Smooth muscle cell (in vitro differentiated cells): ENCODE data around the gene STK36. TPM values are rescaled to one million over a fixed set of nuclear protein-coding genes. Genes with fewer than 3 reads are reported as not detected.

Source experiments
- DNase-seq: peaks from one replicate; lab custom pipeline; 2025; ENCODE audit not compliant: unreplicated experiment; lab: John Stamatoyannopoulos, UW
- H2AFZ ChIP-seq: fragments of 200-600 bp; sonication (generic); 2 replicates; pipeline ENCODE4 v1.6.0; 2016; ENCODE audit warnings: antibody characterized with exemption, low read depth, mild to moderate bottlenecking
- H3F3A ChIP-seq: fragments of 200-600 bp; sonication (generic); 2 replicates; pipeline ENCODE4 v1.6.0; 2017; ENCODE audit warnings: antibody characterized with exemption, low read depth
- H3K27ac ChIP-seq: fragments of 200-600 bp; sonication (generic); 2 replicates; pipeline ENCODE4 v1.5.1; 2016; ENCODE audit warnings: low read depth, mild to moderate bottlenecking
- H3K27me3 ChIP-seq: fragments of 200-600 bp; sonication (generic); 2 replicates; pipeline ENCODE4 v1.6.1; 2016; ENCODE audit warnings: low read depth, mild to moderate bottlenecking
- H3K36me3 ChIP-seq: fragments of 200-600 bp; sonication (generic); 2 replicates; pipeline ENCODE4 v1.5.1; 2016; ENCODE audit warnings: low read depth
- H3K4me1 ChIP-seq: fragments of 200-600 bp; sonication (generic); 2 replicates; pipeline ENCODE4 v1.5.1; 2016; ENCODE audit warnings: low read depth
- H3K4me2 ChIP-seq: fragments of 200-600 bp; sonication (generic); 2 replicates; pipeline ENCODE4 v1.6.0; 2016; ENCODE audit warnings: mild to moderate bottlenecking
- H3K4me3 ChIP-seq: fragments of 200-600 bp; sonication (generic); 2 replicates; pipeline ENCODE4 v1.5.1; 2016; ENCODE audit warnings: mild to moderate bottlenecking
- H3K79me2 ChIP-seq: fragments of 200-600 bp; sonication (generic); 2 replicates; pipeline ENCODE4 v1.6.0; 2016; ENCODE audit warnings: low read depth, mild to moderate bottlenecking
- H3K9ac ChIP-seq: fragments of 200-600 bp; sonication (generic); 2 replicates; pipeline ENCODE4 v1.6.0; 2016; ENCODE audit warnings: low read depth
- H3K9me3 ChIP-seq: fragments of 200-600 bp; sonication (generic); replicated peaks from 2 replicates; pipeline ENCODE4 v1.5.1; 2016; ENCODE audit warnings: low read depth
- H4K20me1 ChIP-seq: fragments of 200-600 bp; sonication (generic); 2 replicates; pipeline ENCODE4 v1.6.0; 2016; ENCODE audit warnings: low read depth
- WGBS: methylation state at CpG from one replicate; pipeline ENCODE4 v1.1.7; 2016; ENCODE audit warnings: low lambda C conversion rate; 5-methylcytosine and 5-hydroxymethylcytosine counted together
- polyA plus RNA-seq: library from polyadenylated mRNA; unstranded; fragments of >200 nt; fragmentation: Nextera tagmentation; extraction: Ambion mirVana; gene quantifications from 2 replicates; pipeline ENCODE4 v1.2.1, GENCODE V29; 2016
- total RNA-seq: library from RNA; depleted of rRNA; stranded (reverse); fragments of >200 nt; gene quantifications from 2 replicates; pipeline ENCODE4 v1.2.3, GENCODE V29; 2014
- TF ChIP-seq, protein P1 (sequence below): fragments of 200-600 bp; sonication (generic); IDR thresholded peaks from 2 replicates; pipeline ENCODE4 v1.5.1; 2017; ENCODE audit warnings: borderline replicate concordance, mild to moderate bottlenecking, antibody characterized with exemption; ENCODE audit not compliant: insufficient read depth, poor library complexity, severe bottlenecking

STK36 gene
- total and polyA plus RNA-seq, 2 experiments from 2014 or later = 18.8 to 22.7 TPM

DNA sequence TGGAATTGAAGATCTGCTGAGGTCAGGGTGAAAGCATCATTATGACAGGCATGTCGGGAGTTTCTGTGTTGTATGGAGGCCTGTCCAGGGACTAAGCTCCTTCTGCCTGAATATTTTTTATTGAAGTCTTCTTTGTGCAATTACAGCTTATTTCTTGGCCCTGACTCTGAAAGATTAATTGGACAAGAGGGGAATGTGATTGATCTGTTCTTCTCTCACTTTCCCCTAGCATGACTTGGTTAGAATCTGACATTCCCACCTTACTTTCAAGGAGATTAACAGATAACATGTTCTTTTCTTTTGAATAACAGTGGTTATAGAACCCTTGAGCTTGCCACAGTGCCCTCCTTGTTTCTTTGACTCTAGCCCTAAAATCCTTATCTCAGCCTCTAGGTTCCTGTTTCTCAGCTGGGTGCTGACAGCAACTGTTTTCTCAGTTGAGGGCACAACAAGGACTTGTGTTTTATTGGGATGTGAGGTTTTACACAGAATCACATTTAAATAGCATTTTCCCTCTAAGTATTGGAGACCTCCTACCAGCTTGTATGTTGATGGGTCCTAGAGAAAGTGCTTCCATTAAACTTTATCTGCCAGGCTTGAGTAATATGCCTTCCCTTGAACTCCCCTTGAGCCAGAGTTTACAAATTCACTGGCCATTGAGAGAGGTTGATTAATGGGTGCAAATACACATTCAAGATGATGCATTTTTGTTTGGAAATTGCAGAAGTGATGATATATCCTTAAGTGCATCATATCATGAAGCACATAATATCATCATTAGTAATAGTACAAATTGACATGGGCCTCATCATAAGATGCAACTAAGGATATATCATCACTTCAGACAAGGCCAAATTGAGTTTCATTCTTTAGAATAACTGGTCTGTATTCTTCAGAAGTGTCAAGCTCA, 51.2 kb downstream of the STK36 start:
- peaks cover 6% of the 10 kb centered on the region for H3F3A ChIP-seq
- no peak for DNase-seq
- no peaks in the 10 kb centered on the region for H3K27me3 ChIP-seq
- H4K20me1 ChIP-seq = peaks cover 57% of the 10 kb centered on the region
- WGBS = 10% methylated on average over 1 of the region's 1 CpG
- H3K4me2 ChIP-seq = peak overlapping the region; percentile 20
- peak overlapping the region; percentile 3 for H3K27ac ChIP-seq
- no peak overlapping the region for H2AFZ ChIP-seq
- H3K9me3 ChIP-seq = peaks cover 10% of the 10 kb centered on the region
- no peaks in the 10 kb centered on the region for H3K36me3 ChIP-seq
- H3K4me1 ChIP-seq = peaks cover 7% of the 10 kb centered on the region
- H3K9ac ChIP-seq = no peak overlapping the region
- TF ChIP-seq, protein P1, sequence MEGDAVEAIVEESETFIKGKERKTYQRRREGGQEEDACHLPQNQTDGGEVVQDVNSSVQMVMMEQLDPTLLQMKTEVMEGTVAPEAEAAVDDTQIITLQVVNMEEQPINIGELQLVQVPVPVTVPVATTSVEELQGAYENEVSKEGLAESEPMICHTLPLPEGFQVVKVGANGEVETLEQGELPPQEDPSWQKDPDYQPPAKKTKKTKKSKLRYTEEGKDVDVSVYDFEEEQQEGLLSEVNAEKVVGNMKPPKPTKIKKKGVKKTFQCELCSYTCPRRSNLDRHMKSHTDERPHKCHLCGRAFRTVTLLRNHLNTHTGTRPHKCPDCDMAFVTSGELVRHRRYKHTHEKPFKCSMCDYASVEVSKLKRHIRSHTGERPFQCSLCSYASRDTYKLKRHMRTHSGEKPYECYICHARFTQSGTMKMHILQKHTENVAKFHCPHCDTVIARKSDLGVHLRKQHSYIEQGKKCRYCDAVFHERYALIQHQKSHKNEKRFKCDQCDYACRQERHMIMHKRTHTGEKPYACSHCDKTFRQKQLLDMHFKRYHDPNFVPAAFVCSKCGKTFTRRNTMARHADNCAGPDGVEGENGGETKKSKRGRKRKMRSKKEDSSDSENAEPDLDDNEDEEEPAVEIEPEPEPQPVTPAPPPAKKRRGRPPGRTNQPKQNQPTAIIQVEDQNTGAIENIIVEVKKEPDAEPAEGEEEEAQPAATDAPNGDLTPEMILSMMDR = no peak
- no peak overlapping the region for H3K4me3 ChIP-seq
- H3K79me2 ChIP-seq = peaks cover 86% of the 10 kb centered on the region

DNA sequence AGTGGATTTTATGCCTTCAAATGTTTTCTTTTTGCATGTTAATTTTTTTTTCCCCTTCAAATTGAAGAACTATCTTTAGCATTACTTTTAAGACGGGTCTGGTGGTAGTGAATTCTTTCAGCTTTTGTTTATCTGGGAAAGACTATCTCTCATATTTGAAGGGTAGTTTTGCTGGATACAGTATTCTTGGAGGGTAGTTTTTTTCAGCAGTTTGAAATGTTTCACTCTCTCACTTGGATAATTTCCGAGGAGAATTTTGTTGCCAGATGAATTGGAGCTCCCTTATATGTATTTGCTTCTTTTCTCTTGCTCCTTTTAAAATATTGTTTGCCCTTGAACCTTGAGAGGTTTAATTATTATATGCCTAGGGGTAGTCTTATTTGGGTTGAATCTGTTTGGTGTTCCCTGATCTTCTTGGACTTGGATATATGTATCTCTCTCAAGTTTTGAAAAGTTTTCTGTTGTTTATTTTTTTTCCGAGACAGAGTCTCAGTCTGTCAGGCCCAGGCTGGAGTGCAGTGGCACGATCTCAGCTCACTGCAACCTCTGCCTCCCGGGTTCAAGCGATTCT, 54.2 kb downstream of the STK36 start:
- Histone ChIP-seq H3K27me3 (no peaks in the 10 kb centered on the region), H3K9ac (no peak overlapping the region), H3K36me3 (no peaks in the 10 kb centered on the region), H2AFZ (no peak overlapping the region), H3K4me1 (peaks cover 7% of the 10 kb centered on the region), H3K4me3 (no peak overlapping the region), H3K9me3 (peaks cover 10% of the 10 kb centered on the region), H3K27ac (no peak overlapping the region), H3F3A (peaks cover 11% of the 10 kb centered on the region), H4K20me1 (peaks cover 30% of the 10 kb centered on the region), H3K4me2 (no peak overlapping the region), H3K79me2 (peaks cover 79% of the 10 kb centered on the region)
- WGBS = 98% methylated on average over 6 of the region's 6 CpGs
- TF ChIP-seq, protein P1 = no peak
- no peak for DNase-seq

DNA sequence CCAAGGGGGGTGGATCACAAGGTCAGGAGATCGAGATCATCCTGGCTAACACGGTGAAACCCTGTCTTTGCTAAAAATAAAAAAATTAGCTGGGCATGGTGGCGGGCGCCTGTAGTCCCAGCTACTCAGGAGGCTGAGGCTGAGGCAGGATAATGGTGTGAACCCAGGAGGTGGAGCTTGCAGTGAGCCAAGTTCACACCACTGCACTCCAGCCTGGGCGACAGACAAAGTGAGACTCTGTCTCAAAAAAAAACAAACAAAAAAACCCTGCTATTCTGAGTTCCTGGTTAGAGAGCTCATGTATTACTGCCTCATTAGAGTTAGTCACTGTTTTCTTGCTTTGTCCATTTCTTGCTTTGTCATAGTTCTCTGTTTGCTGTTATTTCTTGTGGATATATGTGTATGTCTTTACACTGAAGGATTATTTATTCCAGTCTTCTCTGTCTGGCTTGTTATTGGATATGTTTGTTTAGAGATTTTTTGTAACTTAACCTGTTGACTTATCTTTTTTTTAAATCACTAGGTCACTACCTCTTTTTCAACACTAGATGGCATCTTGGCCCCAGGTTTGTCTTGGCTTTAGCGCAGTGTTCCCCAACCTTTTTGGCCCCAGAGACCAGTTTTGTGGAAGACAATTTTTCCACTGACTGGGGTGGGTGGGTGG, 55.7 kb downstream of the STK36 start:
- 94% methylated on average over 6 of the region's 6 CpGs for WGBS
- Histone ChIP-seq H3K27me3 (no peaks in the 10 kb centered on the region), H3K4me3 (no peak overlapping the region), H3K9ac (no peak overlapping the region), H3K4me1 (peaks cover 10% of the 10 kb centered on the region), H3K27ac (no peak overlapping the region), H3K36me3 (no peaks in the 10 kb centered on the region), H4K20me1 (peaks cover 16% of the 10 kb centered on the region), H3K79me2 (peaks cover 63% of the 10 kb centered on the region), H3K9me3 (peaks cover 10% of the 10 kb centered on the region), H2AFZ (no peak overlapping the region), H3F3A (peaks cover 15% of the 10 kb centered on the region), H3K4me2 (no peak overlapping the region)
- TF ChIP-seq, protein P1 = peak; percentile 41
- DNase-seq = no peak
